ENCODE measurements around the gene TGM5. TPM values are rescaled to one million over a fixed set of nuclear protein-coding genes. Genes with fewer than 3 reads are reported as not detected.

The TGM5 gene
- total RNA-seq, 2 donors from 2014 or later = 1.6 to 11.3 TPM

DNA sequence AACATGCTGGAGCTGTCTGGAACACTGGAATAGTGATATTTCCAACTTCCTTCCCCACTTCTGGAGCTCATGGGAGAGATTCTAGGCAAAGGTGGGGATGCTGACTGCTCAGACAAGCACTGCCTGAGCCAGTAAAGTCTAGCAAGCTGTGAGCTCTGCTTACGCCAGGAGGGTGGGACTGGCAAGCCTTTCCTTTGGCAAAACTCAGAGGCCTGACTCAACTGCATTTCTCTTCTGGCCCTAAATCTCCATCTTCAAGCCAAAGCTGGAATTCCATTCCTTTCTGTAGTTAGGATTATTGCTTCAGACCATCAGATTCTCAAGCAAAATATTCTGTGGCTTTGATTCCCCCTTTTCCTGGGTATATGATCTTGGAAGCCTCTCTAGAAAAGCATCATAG, 25.6 kb downstream of the TGM5 start:
- no peak for DNase-seq (ENCODE audit: low spot score)
- Histone ChIP-seq H3K36me3 (no peaks in the 10 kb centered on the region), H3K27me3 (replicated peaks; ENCODE audit: insufficient read depth) (no peaks in the 10 kb centered on the region), H3K9me3 (no peaks in the 10 kb centered on the region), H3K4me1 (replicated peaks) (no peaks in the 10 kb centered on the region), H3K27ac (no peak overlapping the region), H3K4me3 (no peak overlapping the region)
- 43% methylated on average over 1 of the region's 1 CpG for WGBS
- TF ChIP-seq POLR2A (IDR thresholded peaks at IDR 0.05) (no peak), POLR2AphosphoS5 (IDR thresholded peaks at IDR 0.05) (no peak)
- TF ChIP-seq, protein P1, sequence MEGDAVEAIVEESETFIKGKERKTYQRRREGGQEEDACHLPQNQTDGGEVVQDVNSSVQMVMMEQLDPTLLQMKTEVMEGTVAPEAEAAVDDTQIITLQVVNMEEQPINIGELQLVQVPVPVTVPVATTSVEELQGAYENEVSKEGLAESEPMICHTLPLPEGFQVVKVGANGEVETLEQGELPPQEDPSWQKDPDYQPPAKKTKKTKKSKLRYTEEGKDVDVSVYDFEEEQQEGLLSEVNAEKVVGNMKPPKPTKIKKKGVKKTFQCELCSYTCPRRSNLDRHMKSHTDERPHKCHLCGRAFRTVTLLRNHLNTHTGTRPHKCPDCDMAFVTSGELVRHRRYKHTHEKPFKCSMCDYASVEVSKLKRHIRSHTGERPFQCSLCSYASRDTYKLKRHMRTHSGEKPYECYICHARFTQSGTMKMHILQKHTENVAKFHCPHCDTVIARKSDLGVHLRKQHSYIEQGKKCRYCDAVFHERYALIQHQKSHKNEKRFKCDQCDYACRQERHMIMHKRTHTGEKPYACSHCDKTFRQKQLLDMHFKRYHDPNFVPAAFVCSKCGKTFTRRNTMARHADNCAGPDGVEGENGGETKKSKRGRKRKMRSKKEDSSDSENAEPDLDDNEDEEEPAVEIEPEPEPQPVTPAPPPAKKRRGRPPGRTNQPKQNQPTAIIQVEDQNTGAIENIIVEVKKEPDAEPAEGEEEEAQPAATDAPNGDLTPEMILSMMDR (IDR thresholded peaks at IDR 0.05) = no peak
- intact Hi-C loops (cut with DNase I) = no loop called here

DNA sequence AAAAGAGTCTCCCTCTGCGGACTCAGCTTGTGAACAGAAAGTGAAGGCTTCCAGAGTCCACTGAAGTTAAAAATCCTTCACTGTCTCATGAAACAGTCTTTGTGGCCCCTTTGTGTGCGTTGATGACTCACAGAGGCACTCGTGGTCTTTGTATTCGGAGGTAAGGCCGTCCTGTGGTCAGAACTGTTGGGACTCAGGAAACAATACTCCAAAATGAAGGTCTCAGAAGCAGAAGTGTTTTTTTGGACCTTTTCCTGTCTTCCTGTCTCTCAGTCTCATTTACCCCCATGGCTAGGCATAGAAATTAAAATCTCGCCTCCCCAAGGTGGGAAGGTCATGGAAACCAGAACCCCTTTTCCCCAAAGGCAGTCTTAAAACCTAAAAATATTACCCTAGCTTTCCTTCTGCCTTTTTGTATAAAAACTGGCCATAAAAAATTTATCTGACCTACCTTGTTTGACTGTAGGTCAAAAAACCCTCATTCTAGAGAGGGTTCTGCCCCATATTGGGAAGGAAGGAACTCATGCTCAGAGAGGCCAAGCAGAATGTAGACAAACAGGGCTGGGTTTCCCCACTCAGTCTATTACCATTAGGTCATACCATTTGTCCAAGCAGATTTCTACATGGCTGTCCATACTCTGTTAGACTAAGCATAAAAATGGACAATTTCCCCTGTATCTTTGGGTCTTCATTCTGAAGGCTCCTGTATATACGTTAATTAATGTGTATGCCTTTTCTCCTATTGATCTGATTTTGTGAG, 26.8 kb downstream of the TGM5 start:
- intact Hi-C loops (cut with DNase I) = no loop called here
- DNase-seq (ENCODE audit: low spot score) = no peak
- 85% methylated on average over 7 of the region's 7 CpGs for WGBS

DNA sequence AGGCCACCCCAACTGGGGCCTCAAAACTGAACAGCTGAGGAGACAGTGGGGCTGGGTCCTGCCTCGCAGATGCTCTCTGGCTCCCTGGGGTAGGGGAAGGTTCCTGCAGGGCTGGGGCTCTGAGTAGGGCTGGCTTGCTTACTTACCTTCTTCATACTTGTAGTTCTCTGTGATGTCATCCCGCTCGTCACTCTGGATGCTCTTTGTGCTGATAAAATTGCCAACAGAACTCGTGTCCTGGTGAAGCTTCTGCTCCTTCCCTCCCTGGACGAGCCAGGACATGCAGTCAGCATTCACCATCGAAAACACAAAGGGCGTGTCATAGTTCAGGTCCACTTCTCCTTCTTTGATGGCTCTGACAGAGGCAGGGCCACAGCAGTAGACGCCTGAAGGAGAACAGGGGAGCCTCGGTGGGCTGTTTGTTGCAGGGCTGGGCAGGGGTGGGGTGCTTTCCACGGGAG, 28.0 kb downstream of the TGM5 start:
- H3K4me3 ChIP-seq = no peak overlapping the region
- intact Hi-C loops (cut with DNase I) = no loop called here
- no peaks in the 10 kb centered on the region for H3K36me3 ChIP-seq
- H3K27me3 ChIP-seq (replicated peaks; ENCODE audit: insufficient read depth) = no peaks in the 10 kb centered on the region
- no peak for DNase-seq (ENCODE audit: low spot score)
- TF ChIP-seq POLR2A (IDR thresholded peaks at IDR 0.05) = no peak
- TF ChIP-seq, protein P1 (IDR thresholded peaks at IDR 0.05) = no peak
- no peak for TF ChIP-seq POLR2AphosphoS5 (IDR thresholded peaks at IDR 0.05)
- H3K27ac ChIP-seq = no peak overlapping the region
- no peaks in the 10 kb centered on the region for H3K4me1 ChIP-seq (replicated peaks)
- no peaks in the 10 kb centered on the region for H3K9me3 ChIP-seq
- 47% methylated on average over 10 of the region's 10 CpGs for WGBS

More for the DNA sequence above, 26.8 kb downstream of the TGM5 start:
- Histone ChIP-seq H3K4me1 (replicated peaks) (no peaks in the 10 kb centered on the region), H3K27ac (no peak overlapping the region), H3K9me3 (no peaks in the 10 kb centered on the region), H3K27me3 (replicated peaks; ENCODE audit: insufficient read depth) (no peaks in the 10 kb centered on the region), H3K4me3 (no peak overlapping the region), H3K36me3 (no peaks in the 10 kb centered on the region)
- TF ChIP-seq, protein P1 (IDR thresholded peaks at IDR 0.05) = no peak

DNA sequence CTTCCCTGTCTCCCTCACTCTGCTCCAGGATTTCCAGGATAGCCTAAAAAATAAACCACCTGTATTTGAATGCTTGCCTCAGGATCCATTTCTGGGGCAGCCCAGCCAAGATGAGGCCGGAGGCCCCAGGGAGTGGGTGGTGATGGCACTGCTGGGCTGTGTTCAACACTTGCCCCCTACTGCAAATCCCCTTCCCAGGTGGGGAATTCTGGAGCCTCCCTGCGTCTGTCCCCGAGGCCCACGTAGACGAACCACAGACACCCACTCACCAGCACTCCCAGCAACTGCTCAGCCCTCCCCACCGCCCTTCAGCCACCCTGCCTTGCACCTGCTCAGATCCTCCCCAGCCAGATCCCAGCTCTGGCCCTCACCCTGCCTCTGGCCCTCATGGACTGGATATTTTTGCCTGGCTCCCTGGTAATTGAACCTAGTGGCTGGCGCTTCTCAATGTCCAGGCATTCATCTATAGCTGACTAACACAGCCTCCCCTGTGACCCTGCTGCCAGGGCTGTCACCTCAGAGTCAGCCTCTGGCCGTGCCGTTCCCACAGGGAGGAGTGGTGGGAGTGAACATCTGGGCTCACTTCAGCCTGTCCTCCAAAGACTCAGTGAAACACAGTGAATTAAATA, 28.8 kb downstream of the TGM5 start:
- H3K27ac ChIP-seq = no peak overlapping the region
- H3K36me3 ChIP-seq = no peaks in the 10 kb centered on the region
- no peak for TF ChIP-seq POLR2A (IDR thresholded peaks at IDR 0.05)
- TF ChIP-seq, protein P1 (IDR thresholded peaks at IDR 0.05) = no peak
- TF ChIP-seq POLR2AphosphoS5 (IDR thresholded peaks at IDR 0.05) = no peak
- H3K9me3 ChIP-seq = no peaks in the 10 kb centered on the region
- H3K4me1 ChIP-seq (replicated peaks) = no peaks in the 10 kb centered on the region
- intact Hi-C loops (cut with DNase I) = no loop called here
- DNase-seq (ENCODE audit: low spot score) = no peak
- H3K4me3 ChIP-seq = no peak overlapping the region
- whole genome bisulfite sequencing = 87% methylated on average over 9 of the region's 9 CpGs
- no peaks in the 10 kb centered on the region for H3K27me3 ChIP-seq (replicated peaks; ENCODE audit: insufficient read depth)

DNA sequence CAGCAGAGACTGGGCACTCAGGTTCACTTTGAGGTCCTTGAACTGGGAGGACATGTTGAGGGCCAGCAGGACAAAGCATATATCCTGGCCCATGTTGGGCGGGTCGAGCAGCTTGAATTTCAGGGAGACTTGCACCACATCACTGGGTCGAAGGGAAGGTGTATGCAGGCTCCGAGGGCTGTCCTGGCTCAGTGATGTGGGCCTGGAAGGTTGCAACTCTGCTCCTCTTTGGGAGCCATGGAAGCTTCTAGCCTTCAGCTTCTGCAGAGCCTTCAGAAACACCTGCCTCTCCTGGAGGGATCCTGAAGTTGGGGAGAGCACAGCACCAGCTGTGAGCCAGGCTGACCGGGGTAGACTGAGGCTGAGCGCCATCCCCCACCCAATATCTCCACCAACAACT, 31.2 kb downstream of the TGM5 start:
- no peaks in the 10 kb centered on the region for H3K36me3 ChIP-seq
- intact Hi-C loops (cut with DNase I) = no loop called here
- H3K27ac ChIP-seq = no peak overlapping the region
- DNase-seq (ENCODE audit: low spot score) = no peak
- H3K27me3 ChIP-seq (replicated peaks; ENCODE audit: insufficient read depth) = no peaks in the 10 kb centered on the region
- TF ChIP-seq, protein P1 (IDR thresholded peaks at IDR 0.05) = no peak
- TF ChIP-seq POLR2A (IDR thresholded peaks at IDR 0.05) (no peak), POLR2AphosphoS5 (IDR thresholded peaks at IDR 0.05) (no peak)
- H3K4me3 ChIP-seq = no peak overlapping the region
- no peaks in the 10 kb centered on the region for H3K4me1 ChIP-seq (replicated peaks)
- no peaks in the 10 kb centered on the region for H3K9me3 ChIP-seq
- WGBS = 96% methylated on average over 6 of the region's 6 CpGs
